HepG2 (cell line): ENCODE results near the gene HOXD8. TPM values are rescaled to one million over a fixed set of nuclear protein-coding genes. Genes with fewer than 3 reads are reported as not detected.

Source experiments
- AKNA ChIP-seq: sonication (generic); formaldehyde crosslinking; IDR thresholded peaks from 2 replicates; pipeline ENCODE4 v1.4.0; 2020; ENCODE audit warnings: missing genetic modification reagents, borderline replicate concordance
- E2F5 ChIP-seq: sonication (generic); formaldehyde crosslinking; conservative IDR thresholded peaks from 2 replicates; pipeline ENCODE4 v1.4.0; 2020; ENCODE audit warnings: missing genetic modification reagents
- FOXK2 ChIP-seq: fragments of 450-650 bp; IDR thresholded peaks from 2 replicates; pipeline ENCODE4 v1.6.1; 2016
- JUN ChIP-seq: sonication (generic); formaldehyde crosslinking; IDR thresholded peaks from 2 replicates; pipeline ENCODE4 v1.4.0; 2020; ENCODE audit warnings: mild to moderate bottlenecking, missing genetic modification reagents
- MTF2 ChIP-seq: sonication (generic); formaldehyde crosslinking; IDR thresholded peaks from 2 replicates; pipeline ENCODE4 v1.5.0; 2020; ENCODE audit warnings: missing genetic modification reagents, borderline replicate concordance
- NFRKB ChIP-seq: fragments of 450-650 bp; IDR thresholded peaks from 2 replicates; pipeline ENCODE4 v1.6.1; 2017
- STAG1 ChIP-seq: sonication (generic); formaldehyde crosslinking; IDR thresholded peaks from 2 replicates; pipeline ENCODE4 v1.4.0; 2020; ENCODE audit warnings: missing genetic modification reagents
- polyA plus RNA-seq, 8 experiments: library from polyadenylated mRNA; depleted of rRNA in 3 of 8; stranded (reverse) in 7 of 8; unstranded in 1 of 8; fragments of >200 nt; fragmentation: Illumina TruSeq in 4 of 8; extraction: Trizol in 4 of 8; gene quantifications; 2 replicates each; pipeline versions ENCODE4 v1.2.1 to v1.2.3, GENCODE V29; 2011 to 2016; ENCODE audit warnings: low read depth in 4 of 8, missing spikeins in 1 of 8, mixed read lengths in 1 of 8; ENCODE audit not compliant: insufficient read depth in 1 of 8
- total RNA-seq, 5 experiments: library from RNA; depleted of rRNA; stranded (reverse); fragments of >200 nt; fragmentation: Illumina TruSeq; extraction: Trizol; gene quantifications; 2 replicates each; pipeline ENCODE4 v1.2.3, GENCODE V29; 2016; ENCODE audit warnings: low read depth in 1 of 5
- TF ChIP-seq, protein P1 (sequence below): sonication (generic); formaldehyde crosslinking; IDR thresholded peaks from 2 replicates; pipeline ENCODE4 v1.8.1; 2023; ENCODE audit warnings: missing genetic modification reagents, mild to moderate bottlenecking, borderline replicate concordance

HOXD8 gene
- total and polyA plus RNA-seq, 2 of the 13 experiments (the other 11 are each of a cell fraction or from before 2014, with no cell fraction given): not detected

DNA sequence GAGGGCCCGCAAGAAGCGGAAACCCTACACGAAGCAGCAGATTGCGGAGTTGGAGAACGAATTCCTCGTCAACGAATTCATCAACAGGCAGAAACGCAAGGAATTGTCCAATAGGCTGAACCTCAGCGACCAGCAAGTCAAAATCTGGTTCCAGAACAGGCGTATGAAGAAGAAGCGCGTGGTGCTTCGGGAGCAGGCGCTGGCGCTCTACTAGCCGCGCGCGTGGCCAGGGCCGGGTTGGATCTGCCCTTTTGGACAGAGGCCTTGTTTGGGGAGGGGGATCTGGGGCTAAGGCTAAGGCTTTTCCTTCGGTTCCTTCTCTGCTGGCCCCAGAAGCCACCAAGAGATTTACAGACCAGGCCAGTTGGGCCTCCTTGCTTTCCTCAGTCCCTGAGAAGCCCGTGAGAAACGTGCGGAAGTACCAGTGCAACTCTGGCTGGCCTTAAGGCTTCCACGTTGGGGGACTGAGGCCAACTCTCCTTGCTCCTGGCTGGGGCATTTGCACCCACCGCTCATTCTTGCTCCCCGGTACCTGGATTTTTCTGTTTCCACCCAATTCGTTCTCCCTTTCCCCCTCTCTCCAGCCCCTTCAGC, 28.9 kb upstream of the HOXD8 start (continued):
- no peak for TF ChIP-seq E2F5 (CRISPR knock-in tag)
- TF ChIP-seq, protein P1, sequence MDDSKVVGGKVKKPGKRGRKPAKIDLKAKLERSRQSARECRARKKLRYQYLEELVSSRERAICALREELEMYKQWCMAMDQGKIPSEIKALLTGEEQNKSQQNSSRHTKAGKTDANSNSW: no peak
- TF ChIP-seq MTF2 (CRISPR knock-in tag): no peak
- TF ChIP-seq AKNA (CRISPR knock-in tag): no peak
- no peak for TF ChIP-seq FOXK2
- TF ChIP-seq STAG1 (CRISPR knock-in tag): no peak
- TF ChIP-seq JUN: no peak
- TF ChIP-seq NFRKB: no peak
